Activated CD4-positive, alpha-beta T cell treated with anti-CD3 and anti-CD28 coated beads for 48 hours (primary cell): ENCODE measurements around the gene SYT17.

Experiments used
- DNase-seq: peaks from one replicate; pipeline ENCODE4 v3.0.0-alpha.2; 2020

SYT17 gene

GRCh38 chr16:19266774-19267173 is 98.7 kb downstream of the SYT17 start:
- no peak for DNase-seq

- DNase-seq = no peak
Measured at GRCh38 chr16:19269098-19269497, 101.1 kb downstream of the SYT17 start.

GRCh38 chr16:19274165-19274797 is 106.2 kb downstream of the SYT17 start:
- no peak for DNase-seq

GRCh38 chr16:19278403-19278802 is 110.4 kb downstream of the SYT17 start:
- DNase-seq = no peak

- DNase-seq = no peak
Measured at GRCh38 chr16:19281246-19281645, 113.2 kb downstream of the SYT17 start.

GRCh38 chr16:19282101-19282500 is 114.1 kb downstream of the SYT17 start:
- DNase-seq = no peak

GRCh38 chr16:19283637-19284036 is 115.6 kb downstream of the SYT17 start:
- DNase-seq = no peak

GRCh38 chr16:19284207-19284606 is 116.2 kb downstream of the SYT17 start:
- peak; percentile 49 for DNase-seq

- no peak for DNase-seq
Measured at GRCh38 chr16:19285431-19285830, 117.4 kb downstream of the SYT17 start, which contains the start of gene CLEC19A. Gene CLEC19A, plus strand, starts transcription at chr16:19285731. Its CDS starts 121 bp downstream, at chr16:19285852.

- no peak for DNase-seq
Measured at GRCh38 chr16:19286827-19287226, 118.8 kb downstream of the SYT17 start.

GRCh38 chr16:19287241-19287640 is 119.2 kb downstream of the SYT17 start:
- DNase-seq = no peak

GRCh38 chr16:19288872-19289799 is 121.1 kb downstream of the SYT17 start:
- no peak for DNase-seq

- no peak for DNase-seq
Measured at GRCh38 chr16:19289811-19290485, 121.9 kb downstream of the SYT17 start.

GRCh38 chr16:19290860-19291259 is 122.8 kb downstream of the SYT17 start:
- no peak for DNase-seq

GRCh38 chr16:19291475-19291874 is 123.4 kb downstream of the SYT17 start:
- peak; percentile 35 for DNase-seq

GRCh38 chr16:19292186-19292585 is 124.1 kb downstream of the SYT17 start:
- DNase-seq = no peak

GRCh38 chr16:19294156-19294649 is 126.2 kb downstream of the SYT17 start:
- peak; percentile 73 for DNase-seq

GRCh38 chr16:19295393-19295792 is 127.4 kb downstream of the SYT17 start:
- peak; percentile 25 for DNase-seq

- DNase-seq = no peak
Measured at GRCh38 chr16:19297454-19297853, 129.4 kb downstream of the SYT17 start.

GRCh38 chr16:19299565-19299964 is 131.5 kb downstream of the SYT17 start:
- DNase-seq = no peak

GRCh38 chr16:19301931-19302330 is 133.9 kb downstream of the SYT17 start:
- no peak for DNase-seq

GRCh38 chr16:19304750-19305149 is 136.7 kb downstream of the SYT17 start:
- DNase-seq = no peak

- no peak for DNase-seq
Measured at GRCh38 chr16:19305443-19305842, 137.4 kb downstream of the SYT17 start.
